NCI-H345 treated with DMSO at 0.1 percent for 48 hours (cell line): ENCODE measurements around the gene MICAL1.
"Not testable (repeated sequence)": the region's sequence is repeated elsewhere in the genome, so short reads cannot be mapped to it uniquely, and the experiment has no call there.

ENCODE experiments used
- DNase-seq: peaks from one replicate; lab custom pipeline; 2025; ENCODE audit not compliant: unreplicated experiment; lab: John Stamatoyannopoulos, UW

The MICAL1 gene

GRCh38 chr6:109477184-109477583 lies 21.6 kb upstream of the MICAL1 start:
- no peak for DNase-seq

- no peak for DNase-seq
Observed at GRCh38 chr6:109475625-109476024, 20.1 kb upstream of the MICAL1 start.

GRCh38 chr6:109474995-109475394 lies 19.4 kb upstream of the MICAL1 start:
- DNase-seq: no peak

- no peak for DNase-seq
Observed at GRCh38 chr6:109473120-109473519, 17.5 kb upstream of the MICAL1 start.

GRCh38 chr6:109472132-109472995 lies 16.8 kb upstream of the MICAL1 start:
- no peak for DNase-seq

- no peak for DNase-seq
Observed at GRCh38 chr6:109471105-109471810, 15.7 kb upstream of the MICAL1 start.

GRCh38 chr6:109469591-109470189 lies 14.1 kb upstream of the MICAL1 start:
- no peak for DNase-seq

GRCh38 chr6:109467696-109468095 lies 12.1 kb upstream of the MICAL1 start:
- no peak for DNase-seq

- no peak for DNase-seq
Observed at GRCh38 chr6:109466212-109466923, 10.8 kb upstream of the MICAL1 start.

GRCh38 chr6:109465772-109466171 lies 10.2 kb upstream of the MICAL1 start:
- DNase-seq: peak; percentile 48

GRCh38 chr6:109461733-109462526 lies 6.4 kb upstream of the MICAL1 start:
- no peak for DNase-seq

GRCh38 chr6:109461205-109461604 lies 5.6 kb upstream of the MICAL1 start:
- DNase-seq: not testable (repeated sequence)

- DNase-seq: no peak
Observed at GRCh38 chr6:109460161-109460829, 4.7 kb upstream of the MICAL1 start.

GRCh38 chr6:109458774-109459531 lies 3.4 kb upstream of the MICAL1 start:
- DNase-seq: peak; percentile 52

- no peak for DNase-seq
Observed at GRCh38 chr6:109457562-109457996, 2.0 kb upstream of the MICAL1 start.

GRCh38 chr6:109456710-109457561 lies 1.4 kb upstream of the MICAL1 start:
- DNase-seq: no peak

- DNase-seq: no peak
Observed at GRCh38 chr6:109456111-109456583, 575 bp upstream of the MICAL1 start.
